IPS-18a (cell line): ENCODE data around the gene SYNM.

Experiments used
- H3K27ac ChIP-seq: one replicate; pipeline ENCODE4 v1.5.1; 2013; ENCODE audit warnings: low read length
- H3K27me3 ChIP-seq: one replicate; pipeline ENCODE4 v1.6.1; 2013; ENCODE audit warnings: mild to moderate bottlenecking, low read length; ENCODE audit not compliant: control insufficient read depth, insufficient read depth
- H3K36me3 ChIP-seq: one replicate; pipeline ENCODE4 v1.6.1; 2013; ENCODE audit warnings: low read depth, low read length; ENCODE audit not compliant: control insufficient read depth
- H3K4me1 ChIP-seq: one replicate; pipeline ENCODE4 v1.6.1; 2013; ENCODE audit warnings: low read depth, low read length; ENCODE audit not compliant: control insufficient read depth
- H3K4me3 ChIP-seq: one replicate; pipeline ENCODE4 v1.5.1; 2013; ENCODE audit warnings: low read length
- H3K9ac ChIP-seq: one replicate; pipeline ENCODE4 v1.6.1; 2013; ENCODE audit warnings: mild to moderate bottlenecking, low read length, moderate library complexity
- H3K9me3 ChIP-seq: one replicate; pipeline ENCODE4 v1.6.1; 2013; ENCODE audit warnings: low read depth, low read length; ENCODE audit not compliant: control insufficient read depth

The SYNM gene

GRCh38 chr15:99138491-99138982, 33.7 kb downstream of the SYNM start:
- H3K27ac ChIP-seq = no peak overlapping the region
- H3K4me3 ChIP-seq = no peak overlapping the region
- no peak overlapping the region for H3K9ac ChIP-seq
- H3K4me1 ChIP-seq = peaks cover 18% of the 10 kb centered on the region
- no peaks in the 10 kb centered on the region for H3K36me3 ChIP-seq
- H3K9me3 ChIP-seq = no peaks in the 10 kb centered on the region
- H3K27me3 ChIP-seq = no peaks in the 10 kb centered on the region

GRCh38 chr15:99139276-99139675, 34.4 kb downstream of the SYNM start:
- Histone ChIP-seq H3K36me3 (no peaks in the 10 kb centered on the region), H3K4me1 (peaks cover 24% of the 10 kb centered on the region), H3K9me3 (no peaks in the 10 kb centered on the region), H3K27me3 (no peaks in the 10 kb centered on the region), H3K27ac (no peak overlapping the region), H3K4me3 (no peak overlapping the region), H3K9ac (no peak overlapping the region)

GRCh38 chr15:99140590-99140989, 35.7 kb downstream of the SYNM start:
- Histone ChIP-seq H3K4me1 (peaks cover 24% of the 10 kb centered on the region), H3K9me3 (no peaks in the 10 kb centered on the region), H3K36me3 (no peaks in the 10 kb centered on the region), H3K27ac (no peak overlapping the region), H3K9ac (no peak overlapping the region), H3K27me3 (no peaks in the 10 kb centered on the region), H3K4me3 (no peak overlapping the region)

- Histone ChIP-seq H3K36me3 (no peaks in the 10 kb centered on the region), H3K4me1 (peaks cover 24% of the 10 kb centered on the region), H3K9ac (no peak overlapping the region), H3K9me3 (no peaks in the 10 kb centered on the region), H3K4me3 (no peak overlapping the region), H3K27me3 (no peaks in the 10 kb centered on the region), H3K27ac (no peak overlapping the region)
Observed at GRCh38 chr15:99141943-99142342, 37.1 kb downstream of the SYNM start.

- Histone ChIP-seq H3K9ac (no peak overlapping the region), H3K9me3 (no peaks in the 10 kb centered on the region), H3K36me3 (no peaks in the 10 kb centered on the region), H3K27me3 (no peaks in the 10 kb centered on the region), H3K4me3 (no peak overlapping the region), H3K27ac (no peak overlapping the region), H3K4me1 (peaks cover 24% of the 10 kb centered on the region)
Observed at GRCh38 chr15:99142562-99142961, 37.7 kb downstream of the SYNM start.

GRCh38 chr15:99143242-99143641, 38.4 kb downstream of the SYNM start:
- Histone ChIP-seq H3K27ac (no peak overlapping the region), H3K9ac (no peak overlapping the region), H3K27me3 (no peaks in the 10 kb centered on the region), H3K36me3 (no peaks in the 10 kb centered on the region), H3K4me1 (peaks cover 24% of the 10 kb centered on the region), H3K4me3 (no peak overlapping the region), H3K9me3 (no peaks in the 10 kb centered on the region)

GRCh38 chr15:99143655-99144610, 39.1 kb downstream of the SYNM start:
- Histone ChIP-seq H3K9ac (no peak overlapping the region), H3K4me3 (no peak overlapping the region), H3K27ac (no peak overlapping the region), H3K4me1 (peaks cover 24% of the 10 kb centered on the region), H3K36me3 (no peaks in the 10 kb centered on the region), H3K9me3 (no peaks in the 10 kb centered on the region), H3K27me3 (no peaks in the 10 kb centered on the region)

GRCh38 chr15:99145005-99145404, 40.1 kb downstream of the SYNM start:
- H3K4me3 ChIP-seq = no peak overlapping the region

GRCh38 chr15:99145778-99146177, 40.9 kb downstream of the SYNM start:
- no peaks in the 10 kb centered on the region for H3K36me3 ChIP-seq
- H3K4me3 ChIP-seq = no peak overlapping the region
- H3K27ac ChIP-seq = no peak overlapping the region
- no peaks in the 10 kb centered on the region for H3K27me3 ChIP-seq
- no peak overlapping the region for H3K9ac ChIP-seq
- peaks cover 24% of the 10 kb centered on the region for H3K4me1 ChIP-seq
- H3K9me3 ChIP-seq = no peaks in the 10 kb centered on the region

More at GRCh38 chr15:99145005-99145404, 40.1 kb downstream of the SYNM start:
- no peak overlapping the region for H3K9ac ChIP-seq
- H3K27ac ChIP-seq = no peak overlapping the region
- H3K27me3 ChIP-seq = no peaks in the 10 kb centered on the region
- no peaks in the 10 kb centered on the region for H3K36me3 ChIP-seq
- H3K4me1 ChIP-seq = peaks cover 24% of the 10 kb centered on the region
- no peaks in the 10 kb centered on the region for H3K9me3 ChIP-seq

- no peaks in the 10 kb centered on the region for H3K9me3 ChIP-seq
- no peak overlapping the region for H3K9ac ChIP-seq
- no peak overlapping the region for H3K4me3 ChIP-seq
- H3K36me3 ChIP-seq = no peaks in the 10 kb centered on the region
- peaks cover 24% of the 10 kb centered on the region for H3K4me1 ChIP-seq
- no peak overlapping the region for H3K27ac ChIP-seq
- H3K27me3 ChIP-seq = no peaks in the 10 kb centered on the region
Observed at GRCh38 chr15:99146661-99147060, 41.8 kb downstream of the SYNM start.

- Histone ChIP-seq H3K4me1 (peaks cover 4% of the 10 kb centered on the region), H3K36me3 (no peaks in the 10 kb centered on the region), H3K4me3 (no peak overlapping the region), H3K27ac (no peak overlapping the region), H3K9ac (no peak overlapping the region), H3K9me3 (no peaks in the 10 kb centered on the region), H3K27me3 (no peaks in the 10 kb centered on the region)
Observed at GRCh38 chr15:99148851-99149276, 44.0 kb downstream of the SYNM start.

GRCh38 chr15:99149366-99149765, 44.5 kb downstream of the SYNM start:
- no peak overlapping the region for H3K4me3 ChIP-seq
- no peaks in the 10 kb centered on the region for H3K9me3 ChIP-seq
- H3K27me3 ChIP-seq = no peaks in the 10 kb centered on the region
- no peak overlapping the region for H3K27ac ChIP-seq
- peaks cover 7% of the 10 kb centered on the region for H3K4me1 ChIP-seq
- H3K9ac ChIP-seq = no peak overlapping the region
- no peaks in the 10 kb centered on the region for H3K36me3 ChIP-seq
